GM12874 (cell line): Measurements from ENCODE around the gene COMMD3.

Source experiments
- CTCF ChIP-seq: IDR thresholded peaks from 2 replicates; pipeline ENCODE4 v1.5.1; 2011; ENCODE audit warnings: low read depth, mild to moderate bottlenecking, control low read depth, low read length, moderate library complexity; ENCODE audit not compliant: insufficient read depth

The COMMD3 gene

GRCh38 chr10:22349755-22350154 lies 33.6 kb downstream of the COMMD3 start:
- no peak for TF ChIP-seq CTCF

GRCh38 chr10:22351131-22351703 lies 35.0 kb downstream of the COMMD3 start:
- no peak for TF ChIP-seq CTCF

GRCh38 chr10:22356324-22356873 lies 40.2 kb downstream of the COMMD3 start:
- TF ChIP-seq CTCF = no peak

GRCh38 chr10:22363305-22363704 lies 47.1 kb downstream of the COMMD3 start:
- no peak for TF ChIP-seq CTCF

GRCh38 chr10:22364407-22365140 lies 48.4 kb downstream of the COMMD3 start:
- no peak for TF ChIP-seq CTCF

- TF ChIP-seq CTCF = no peak
Observed at GRCh38 chr10:22365233-22365632, 49.0 kb downstream of the COMMD3 start.

- TF ChIP-seq CTCF = no peak
Observed at GRCh38 chr10:22365644-22366434, 49.7 kb downstream of the COMMD3 start.
